ENCODE data around the gene ZNF311. TPM values are rescaled to one million over a fixed set of nuclear protein-coding genes. Genes with fewer than 3 reads are reported as not detected.

The ZNF311 gene
- total and polyA plus RNA-seq, 2 of the 13 experiments (the other 11 are each of a cell fraction or from before 2014, with no cell fraction given): not detected

- TF ChIP-seq TFDP1 (CRISPR knock-in tag; IDR thresholded peaks at IDR 0.05; ENCODE audit: borderline replicate concordance): peak; percentile 47; the same call in 1 of the 2 replicates
- TF ChIP-seq ZNF761 (CRISPR knock-in tag; conservative IDR thresholded peaks at IDR 0.05): no peak
- TF ChIP-seq ZNF205 (CRISPR knock-in tag; IDR thresholded peaks at IDR 0.05): peak; percentile 94
- TF ChIP-seq ESRRA (CRISPR knock-in tag; IDR thresholded peaks at IDR 0.05; ENCODE audit: low read depth): no peak
- TF ChIP-seq PREB (CRISPR knock-in tag; IDR thresholded peaks at IDR 0.05): no peak
- no peak for TF ChIP-seq NFE2 (CRISPR knock-in tag; IDR thresholded peaks at IDR 0.05)
- TF ChIP-seq SCMH1 (CRISPR knock-in tag; IDR thresholded peaks at IDR 0.05; ENCODE audit: borderline replicate concordance): no peak
- no peak for TF ChIP-seq ZFAT (CRISPR knock-in tag; conservative IDR thresholded peaks at IDR 0.05)
- TF ChIP-seq NFIC (IDR thresholded peaks at IDR 0.05; ENCODE audit: low read length): peak; percentile 42; the same call in 1 of the 2 replicates
- TF ChIP-seq EZH2 (conservative IDR thresholded peaks at IDR 0.05; ENCODE audit: low read depth, low read length): no peak
- TF ChIP-seq SP140L (CRISPR knock-in tag; IDR thresholded peaks at IDR 0.05; ENCODE audit: borderline replicate concordance): peak; percentile 88; the same call in 1 of the 2 replicates
- no peak for TF ChIP-seq ZNF383 (CRISPR knock-in tag; IDR thresholded peaks at IDR 0.05; ENCODE audit: borderline replicate concordance)
- 0 out of 2 replicates have a peak, but pooled peaks have one; percentile 47 for TF ChIP-seq RFXANK (CRISPR knock-in tag; IDR thresholded peaks at IDR 0.05)
- 0 out of 2 replicates have a peak, but pooled peaks have one; percentile 25 for TF ChIP-seq RCOR2 (CRISPR knock-in tag; IDR thresholded peaks at IDR 0.05)
- TF ChIP-seq HMG20B (CRISPR knock-in tag; conservative IDR thresholded peaks at IDR 0.05): peak; percentile 52; the same call in 1 of the 2 replicates
- TF ChIP-seq NKX3-1 (CRISPR knock-in tag; IDR thresholded peaks at IDR 0.05): peak; percentile 68; the same call in 1 of the 2 replicates
- peak; percentile 61; the same call in 1 of the 2 replicates for TF ChIP-seq BRCA1 (CRISPR knock-in tag; IDR thresholded peaks at IDR 0.05)
- TF ChIP-seq DBP (CRISPR knock-in tag; IDR thresholded peaks at IDR 0.05; ENCODE audit: not compliant biosample characterization): peak; percentile 78
- TF ChIP-seq SOX5 (CRISPR knock-in tag; IDR thresholded peaks at IDR 0.05; ENCODE audit: borderline replicate concordance): peak; percentile 63; the same call in 1 of the 2 replicates
- peak; percentile 47; the same call in 1 of the 2 replicates for TF ChIP-seq HNF1B (CRISPR knock-in tag; IDR thresholded peaks at IDR 0.05)
- 0 out of 2 replicates have a peak, but pooled peaks have one; percentile 6 for TF ChIP-seq CTCF (CRISPR knock-in tag; IDR thresholded peaks at IDR 0.05)
- peak; percentile 35; the same call in 1 of the 2 replicates for TF ChIP-seq MYPOP (CRISPR knock-in tag; IDR thresholded peaks at IDR 0.05)
- peak; percentile 61; the same call in 1 of the 2 replicates for TF ChIP-seq MED1 (CRISPR knock-in tag; IDR thresholded peaks at IDR 0.05)
- no peak; the same call in 1 of the 2 replicates for TF ChIP-seq ZNF652 (CRISPR knock-in tag; IDR thresholded peaks at IDR 0.05; ENCODE audit: borderline replicate concordance, low read depth)
Observed at GRCh38 chr6:28953039-28953584, 52.0 kb downstream of the ZNF311 start (continued).
